Endothelial cell of umbilical vein (primary cell): ENCODE results near the gene NSG2. TPM values are rescaled to one million over a fixed set of nuclear protein-coding genes. Genes with fewer than 3 reads are reported as not detected.

Experiments used
- BruUV-seq: library from RNA; stranded (reverse); fragments of 400-500 nt; replicated peaks from 2 replicates; lab custom pipeline; 2021; lab: Mats Ljungman, UMichigan
- CTCF ChIA-PET: fragments of 300-600, 350-600 bp; sonication (Branson Sonifier 250); formaldehyde crosslinking; loops from one replicate; lab custom pipeline; 2021; ENCODE audit warnings: antibody characterized with exemption, inconsistent platforms; lab: Charles Lee
- POLR2A ChIA-PET: fragments of 300-600, 350-600 bp; sonication (Branson Sonifier 250); formaldehyde crosslinking; loops from one replicate; lab custom pipeline; 2021; ENCODE audit warnings: antibody characterized with exemption, inconsistent platforms; lab: Charles Lee
- DNase-seq: peaks from one replicate; pipeline ENCODE4 v3.0.0-alpha.2; 2011; ENCODE audit warnings: low read depth, low spot score
- FAIRE-seq: peaks from 2 replicates; lab custom pipeline; 2011; peaks lifted over from hg19 to GRCh38; lab: Jason Lieb, UNC
- H2AFZ ChIP-seq: 2 replicates; pipeline ENCODE4 v1.6.0; 2012; ENCODE audit warnings: low read depth, low read length, control low read depth, inconsistent platforms
- H3K27ac ChIP-seq: 2 replicates; pipeline ENCODE4 v1.5.1; 2011; ENCODE audit warnings: low read depth, mild to moderate bottlenecking, control low read depth, low read length, moderate library complexity; ENCODE audit not compliant: insufficient read depth
- H3K27me3 ChIP-seq, 2 experiments: 2 replicates each; pipeline versions ENCODE4 v1.6.0 to v1.6.1; 2011; ENCODE audit warnings: low read length in 2 of 2, mixed read lengths in 1 of 2; ENCODE audit not compliant: control insufficient read depth in 2 of 2, insufficient read depth in 2 of 2
- H3K36me3 ChIP-seq, 2 experiments: 2 replicates in 1 of 2; 3 replicates in 1 of 2; pipeline ENCODE4 v1.5.1; 2011; ENCODE audit warnings: low read length in 2 of 2, mild to moderate bottlenecking in 1 of 2, moderate library complexity in 1 of 2; ENCODE audit not compliant: control insufficient read depth in 2 of 2, insufficient read depth in 2 of 2; ENCODE audit errors: extremely low read depth in 1 of 2
- H3K4me1 ChIP-seq: 3 replicates; pipeline ENCODE4 v1.5.1; 2011; ENCODE audit warnings: mild to moderate bottlenecking, low read length; ENCODE audit not compliant: control insufficient read depth, insufficient read depth; ENCODE audit errors: extremely low read depth
- H3K4me2 ChIP-seq: 2 replicates; pipeline ENCODE4 v1.6.1; 2011; ENCODE audit warnings: low read length, control low read depth, mixed read lengths; ENCODE audit not compliant: insufficient read depth
- H3K4me3 ChIP-seq, 3 experiments: fragments of 200-600 bp in 1 of 3; sonication (generic), shearing (Covaris generic) in 1 of 3; replicated peaks in 1 of 3; 2 replicates each; pipeline ENCODE4 v1.5.1; 2011 to 2016; ENCODE audit warnings: control low read depth in 3 of 3, low read length in 3 of 3, mild to moderate bottlenecking in 2 of 3, inconsistent platforms in 1 of 3, low read depth in 1 of 3, moderate library complexity in 1 of 3; ENCODE audit not compliant: insufficient read depth in 1 of 3
- H3K79me2 ChIP-seq: 2 replicates; pipeline ENCODE4 v1.6.0; 2012; ENCODE audit warnings: low read length, inconsistent platforms; ENCODE audit not compliant: control insufficient read depth, insufficient read depth
- H3K9ac ChIP-seq: replicated peaks from 2 replicates; pipeline ENCODE3; 2011; ENCODE audit warnings: low read length, control low read depth; ENCODE audit not compliant: insufficient read depth; ENCODE audit errors: extremely low read depth
- H3K9me1 ChIP-seq: replicated peaks from 3 replicates; pipeline ENCODE4 v1.6.0; 2011; ENCODE audit warnings: mild to moderate bottlenecking, low read length; ENCODE audit not compliant: control insufficient read depth, insufficient read depth; ENCODE audit errors: extremely low read depth
- H3K9me3 ChIP-seq: replicated peaks from 2 replicates; pipeline ENCODE4 v1.5.1; 2012; ENCODE audit warnings: low read length, inconsistent platforms; ENCODE audit not compliant: control insufficient read depth, insufficient read depth
- H4K20me1 ChIP-seq: replicated peaks from 2 replicates; pipeline ENCODE3; 2011; ENCODE audit warnings: mild to moderate bottlenecking, low read length; ENCODE audit not compliant: control insufficient read depth, insufficient read depth; ENCODE audit errors: extremely low read depth
- EZH2 ChIP-seq: IDR thresholded peaks from 2 replicates; pipeline ENCODE4 v1.6.1; 2012; ENCODE audit warnings: borderline replicate concordance, low read depth, mild to moderate bottlenecking, moderate library complexity, low read length, inconsistent platforms; ENCODE audit not compliant: severe bottlenecking
- FOS ChIP-seq: IDR thresholded peaks from 2 replicates; pipeline ENCODE4 v1.6.1; 2011; ENCODE audit warnings: mild to moderate bottlenecking, low read length, moderate library complexity, borderline replicate concordance; ENCODE audit not compliant: insufficient read depth
- GATA2 ChIP-seq: IDR thresholded peaks from 2 replicates; pipeline ENCODE4 v1.7.0; 2011; ENCODE audit warnings: low read depth, mild to moderate bottlenecking, moderate library complexity, mixed read lengths, low read length; ENCODE audit not compliant: insufficient read length, insufficient read depth
- JUN ChIP-seq: IDR thresholded peaks from 2 replicates; pipeline ENCODE4 v1.6.1; 2011; ENCODE audit warnings: borderline replicate concordance, low read depth; ENCODE audit not compliant: insufficient read length, insufficient read depth
- MAX ChIP-seq: IDR thresholded peaks from 2 replicates; pipeline ENCODE4 v1.6.1; 2011; ENCODE audit not compliant: insufficient read depth, insufficient read length
- POLR2A ChIP-seq: IDR thresholded peaks from 2 replicates; pipeline ENCODE4 v1.6.1; 2012; ENCODE audit warnings: low read depth, mild to moderate bottlenecking, control low read depth, low read length
- POLR2AphosphoS5 ChIP-seq: IDR thresholded peaks from 2 replicates; pipeline ENCODE4 v1.6.1; 2012; ENCODE audit warnings: low read depth, mild to moderate bottlenecking, control low read depth, low read length, moderate library complexity; ENCODE audit not compliant: insufficient read depth
- dilution Hi-C: fragments of 300-500 bp; cut with MboI; formaldehyde crosslinking; loops from one replicate; pipeline ENCODE4 v1.15.0; 2019; ENCODE audit warnings: low sequenced_read_pairs; ENCODE audit not compliant: extremely low pct_ligation_motif_present
- intact Hi-C: fragments of 100-400 bp; cut with micrococcal nuclease; formaldehyde crosslinking; loops from one replicate; pipeline ENCODE4 v1.10.0; 2022
- polyA plus RNA-seq, 4 experiments: library from polyadenylated mRNA; depleted of rRNA in 3 of 4; stranded (reverse) in 3 of 4; unstranded in 1 of 4; fragments of >200 nt; gene quantifications; 2 replicates each; pipeline versions ENCODE4 v1.2.1 to v1.2.3, GENCODE V29; 2011 to 2012; ENCODE audit warnings: missing spikeins in 1 of 4
- total RNA-seq: library from RNA; stranded (reverse); gene quantifications from 2 replicates; pipeline ENCODE4 v1.2.3, GENCODE V29; 2021
- TF ChIP-seq, protein P1 (sequence below), 2 donors: IDR thresholded peaks; 1 replicate in 1 of 2; 2 replicates in 1 of 2; pipeline ENCODE4 v1.5.1; 2011; ENCODE audit warnings: low read length in 2 of 2, mild to moderate bottlenecking in 2 of 2, moderate library complexity in 2 of 2, control low read depth in 1 of 2, inconsistent platforms in 1 of 2, low read depth in 1 of 2; ENCODE audit not compliant: insufficient read depth in 1 of 2; ENCODE audit errors: extremely low read depth in 1 of 2

The NSG2 gene
- total and polyA plus RNA-seq, 2 donors (not counting 3 experiments of a cell fraction or from before 2014, with no cell fraction given): not detected

DNA sequence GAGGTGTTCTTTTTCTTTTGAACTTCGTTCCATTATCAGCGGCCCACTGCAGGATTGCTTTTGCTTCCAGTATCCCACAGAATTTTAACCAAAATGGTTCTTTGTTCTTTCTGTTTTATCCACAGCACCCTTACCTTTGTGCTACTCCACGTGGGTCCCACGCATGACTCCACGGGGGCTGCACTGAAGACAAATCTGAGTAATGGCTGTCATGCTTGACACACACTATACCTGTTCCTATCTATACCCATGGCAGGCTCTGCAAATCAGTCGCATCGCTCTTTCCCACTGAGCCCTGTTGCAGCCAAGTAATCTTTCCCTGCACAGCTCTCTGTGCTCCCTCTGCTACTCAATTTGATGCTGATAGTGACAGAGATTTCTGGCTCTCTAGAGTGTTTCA, 69.7 kb downstream of the NSG2 start:
- Histone ChIP-seq H3K9me3 (no peaks in the 10 kb centered on the region), H3K9ac (no peak overlapping the region), H4K20me1 (no peaks in the 10 kb centered on the region), H3K9me1 (no peaks in the 10 kb centered on the region), H3K4me1 (no peaks in the 10 kb centered on the region), H3K4me2 (no peak overlapping the region), H3K4me3 (no peak overlapping the region), H3K27me3 (no peaks in the 10 kb centered on the region), H3K79me2 (no peaks in the 10 kb centered on the region), H3K27ac (no peak overlapping the region), H2AFZ (no peak overlapping the region), H3K36me3 (no peaks in the 10 kb centered on the region)
- TF ChIP-seq MAX (no peak), EZH2 (no peak), JUN (no peak), GATA2 (no peak), POLR2AphosphoS5 (no peak), POLR2A (no peak), FOS (no peak)
- TF ChIP-seq, protein P1, sequence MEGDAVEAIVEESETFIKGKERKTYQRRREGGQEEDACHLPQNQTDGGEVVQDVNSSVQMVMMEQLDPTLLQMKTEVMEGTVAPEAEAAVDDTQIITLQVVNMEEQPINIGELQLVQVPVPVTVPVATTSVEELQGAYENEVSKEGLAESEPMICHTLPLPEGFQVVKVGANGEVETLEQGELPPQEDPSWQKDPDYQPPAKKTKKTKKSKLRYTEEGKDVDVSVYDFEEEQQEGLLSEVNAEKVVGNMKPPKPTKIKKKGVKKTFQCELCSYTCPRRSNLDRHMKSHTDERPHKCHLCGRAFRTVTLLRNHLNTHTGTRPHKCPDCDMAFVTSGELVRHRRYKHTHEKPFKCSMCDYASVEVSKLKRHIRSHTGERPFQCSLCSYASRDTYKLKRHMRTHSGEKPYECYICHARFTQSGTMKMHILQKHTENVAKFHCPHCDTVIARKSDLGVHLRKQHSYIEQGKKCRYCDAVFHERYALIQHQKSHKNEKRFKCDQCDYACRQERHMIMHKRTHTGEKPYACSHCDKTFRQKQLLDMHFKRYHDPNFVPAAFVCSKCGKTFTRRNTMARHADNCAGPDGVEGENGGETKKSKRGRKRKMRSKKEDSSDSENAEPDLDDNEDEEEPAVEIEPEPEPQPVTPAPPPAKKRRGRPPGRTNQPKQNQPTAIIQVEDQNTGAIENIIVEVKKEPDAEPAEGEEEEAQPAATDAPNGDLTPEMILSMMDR (IDR thresholded peaks at IDR 0.05; ENCODE audit: extremely low read depth in 1 of 2, insufficient read depth in 1 of 2, low read depth in 1 of 2, low read length in 2 of 2): no peak
- intact Hi-C loops (no loop called here), dilution Hi-C loops (no loop called here)
- DNase-seq (no peak), FAIRE-seq (no peak)
- POLR2A ChIA-PET: no interaction called here
- no TSS peak for BruUV-seq
- CTCF ChIA-PET: no interaction called here
